Heart right ventricle (tissue), 16 donors: ENCODE results near the gene BIRC7. TPM values are rescaled to one million over a fixed set of nuclear protein-coding genes. Genes with fewer than 3 reads are reported as not detected.
A peak's percentile ranks its signal among the peaks of the same experiment; 100 is the strongest.

Source experiments
- ATAC-seq, 8 donors: fragments of 200-7000 bp; cut with Tn5 transposase; one replicate each; pipeline ENCODE4 v1.9.1; 2020; ENCODE audit warnings: mild to moderate bottlenecking in 8 of 8, moderate library complexity in 8 of 8, moderate number of reproducible peaks in 1 of 8
- DNase-seq, 2 donors: peaks; one replicate each; pipeline ENCODE4 v3.0.0-alpha.2; 2020
- H3K27ac ChIP-seq, 10 donors: fragments of 200-600 bp; sonication (generic) in 2 of 10; one replicate each; pipeline versions ENCODE4 v1.5.0 to v1.8.0; 2020 to 2022; ENCODE audit warnings: mild to moderate bottlenecking in 3 of 10
- H3K27me3 ChIP-seq, 7 donors: fragments of 200-600 bp; one replicate each; pipeline ENCODE4 v1.8.0; 2021 to 2022; ENCODE audit warnings: mild to moderate bottlenecking in 2 of 7
- H3K36me3 ChIP-seq, 9 donors: fragments of 200-600 bp; sonication (generic) in 1 of 9; one replicate each; pipeline versions ENCODE4 v1.5.0 to v1.8.0; 2020 to 2022; ENCODE audit warnings: mild to moderate bottlenecking in 2 of 9
- H3K4me1 ChIP-seq, 9 donors: fragments of 200-600 bp; sonication (generic) in 1 of 9; one replicate each; pipeline versions ENCODE4 v1.5.0 to v1.8.0; 2020 to 2022; ENCODE audit warnings: mild to moderate bottlenecking in 4 of 9
- H3K4me3 ChIP-seq, 10 donors: fragments of 200-600 bp; sonication (generic) in 2 of 10; one replicate each; pipeline versions ENCODE4 v1.5.0 to v1.8.0; 2020 to 2022; ENCODE audit warnings: mild to moderate bottlenecking in 7 of 10, moderate library complexity in 2 of 10
- H3K9me3 ChIP-seq, 11 donors: fragments of 200-600 bp in 10 of 11; sonication (generic) in 2 of 11; one replicate each; pipeline versions ENCODE4 v1.5.0 to v1.8.0; 2013 to 2022; ENCODE audit warnings: mild to moderate bottlenecking in 2 of 11, control low read depth in 1 of 11, moderate library complexity in 1 of 11
- WGBS, 2 donors: extraction: QIAGEN DNeasy Blood & Tissue Kit; methylation state at CpG; one replicate each; pipeline ENCODE4 v1.1.7; 2013; ENCODE audit warnings: inconsistent platforms in 1 of 2; 5-methylcytosine and 5-hydroxymethylcytosine counted together
- intact Hi-C, 10 donors: fragments of 100-400 bp; cut with DNase I; formaldehyde crosslinking; loops; one replicate each; pipeline versions ENCODE4 v1.11.1 to v1.14.2; 2022
- polyA plus RNA-seq, 2 donors: library from polyadenylated mRNA; stranded (reverse); fragments of 200-250 nt; gene quantifications; one replicate each; pipeline ENCODE4 v1.2.3, GENCODE V29; 2013
- total RNA-seq, 10 donors: library from RNA; stranded (reverse); fragmentation: NEBNext Ultra II Directional in 3 of 10; extraction: Animal tissue kit (Norgen Biotek cat#: 25700) in 3 of 10; gene quantifications; one replicate each; pipeline versions ENCODE4 v1.2.1 to v1.2.4, GENCODE V29; 2021 to 2023
- TF ChIP-seq, protein P1 (sequence below), 9 donors: fragments of 200-600 bp; sonication (generic) in 2 of 9; IDR thresholded peaks; one replicate each; pipeline versions ENCODE4 v1.5.0 to v1.8.0; 2021 to 2022; ENCODE audit warnings: antibody characterized with exemption in 9 of 9, mild to moderate bottlenecking in 5 of 9, moderate library complexity in 1 of 9
- donor health status: Arrhythmogenic right ventricular cardiomyopathy.
- donor health status: ischemic (EF 13 %, LVEDD 7.1; RV severe dilation, severe dysfunction).
- donor health status: healthy with polysubstance abuse.
- donor health status: DM: no; HTN: yes; CAD: no.
- donor health status: DM: no; HTN: no; CAD: no.
- donor health status: ischemic (EF 25% LVEDD 6.9; RV normal size, moderate dysfunction).
- donor health status: ischemic (EF 25% LVEDD 5.7; RV mildly dilated, moderate dysfunction).
- donor health status: healthy.
- donor health status: DM: yes; HTN: yes; CAD: no.
- donor health status: Ischemic cardiomyopathy.
- donor health status: ischemic (EF 35%, LVEDD 5.7; RV mildly dilated, moderate dysfunction).
- donor health status: nonischemic (EF 11% LVEDD 7.7; RV severe dilation, severe dysfunction).
- donor health status: DM: yes; HTN: yes; CAD: no.
- donor health status: PGD.
- donor health status: ischemic (EF 29% LVEDD 5.4; RV normal size, mild dysfunction).
- donor health status: nonischemic (EF 23%, LVEDD 6.1; RV moderate dilation, normal function).

The BIRC7 gene
- total and polyA plus RNA-seq, 12 donors, result 0.21 to 2.1 (median 0.37) TPM; not detected in 7

DNA sequence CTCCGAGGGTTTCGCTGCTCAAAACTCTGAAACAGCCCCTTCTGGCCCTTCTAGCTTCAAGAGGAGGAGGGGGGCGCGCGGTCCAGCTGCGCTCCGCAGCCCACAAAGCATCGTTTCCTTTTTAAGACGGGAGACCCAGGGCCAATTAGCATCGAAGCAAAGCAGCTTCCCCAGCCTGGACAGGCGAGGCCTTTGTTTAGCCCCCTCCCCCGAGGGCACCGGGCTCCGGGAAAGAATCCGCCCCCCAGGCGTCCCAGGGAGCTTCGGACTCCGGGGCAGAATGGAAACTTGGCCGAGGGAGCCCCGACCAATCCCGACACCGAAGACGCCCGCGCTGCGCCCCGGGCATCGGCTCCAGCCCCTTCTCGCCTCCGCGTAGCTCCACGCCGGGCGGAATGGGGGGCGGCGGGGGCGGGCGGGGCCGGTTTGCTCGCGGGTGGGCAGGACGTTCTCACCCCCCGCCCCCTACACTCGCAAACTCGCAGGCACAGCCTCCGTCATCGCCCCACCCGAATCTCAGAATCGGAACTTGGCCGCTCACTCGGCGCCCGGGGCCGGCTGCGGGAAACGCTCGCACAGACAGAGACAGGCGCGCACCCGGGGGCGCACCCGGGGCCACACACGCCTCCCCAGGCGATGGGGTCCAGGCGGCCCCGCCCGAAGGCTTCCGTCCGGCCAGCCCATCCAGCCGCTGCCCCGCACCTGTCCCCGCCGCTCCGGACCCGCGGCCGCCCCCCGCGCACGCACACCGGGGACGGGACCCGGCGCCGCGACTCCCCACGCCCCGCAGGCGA lies 17.9 kb downstream of the BIRC7 start:
- intact Hi-C loops, result no loop called here
- H3K9me3 ChIP-seq, result no peaks in the 10 kb centered on the region
- peaks cover 0 to 17% (median 9%) of the 10 kb centered on the region in 9 donors for H3K4me1 ChIP-seq
- WGBS, 2 donors, result 0 to 1% methylated on average over 85 to 89 of the region's 89 CpGs
- DNase-seq, result no peak
- no peak overlapping the region for H3K27ac ChIP-seq
- ATAC-seq, result no peak
- no peaks in the 10 kb centered on the region for H3K36me3 ChIP-seq
- TF ChIP-seq, protein P1, sequence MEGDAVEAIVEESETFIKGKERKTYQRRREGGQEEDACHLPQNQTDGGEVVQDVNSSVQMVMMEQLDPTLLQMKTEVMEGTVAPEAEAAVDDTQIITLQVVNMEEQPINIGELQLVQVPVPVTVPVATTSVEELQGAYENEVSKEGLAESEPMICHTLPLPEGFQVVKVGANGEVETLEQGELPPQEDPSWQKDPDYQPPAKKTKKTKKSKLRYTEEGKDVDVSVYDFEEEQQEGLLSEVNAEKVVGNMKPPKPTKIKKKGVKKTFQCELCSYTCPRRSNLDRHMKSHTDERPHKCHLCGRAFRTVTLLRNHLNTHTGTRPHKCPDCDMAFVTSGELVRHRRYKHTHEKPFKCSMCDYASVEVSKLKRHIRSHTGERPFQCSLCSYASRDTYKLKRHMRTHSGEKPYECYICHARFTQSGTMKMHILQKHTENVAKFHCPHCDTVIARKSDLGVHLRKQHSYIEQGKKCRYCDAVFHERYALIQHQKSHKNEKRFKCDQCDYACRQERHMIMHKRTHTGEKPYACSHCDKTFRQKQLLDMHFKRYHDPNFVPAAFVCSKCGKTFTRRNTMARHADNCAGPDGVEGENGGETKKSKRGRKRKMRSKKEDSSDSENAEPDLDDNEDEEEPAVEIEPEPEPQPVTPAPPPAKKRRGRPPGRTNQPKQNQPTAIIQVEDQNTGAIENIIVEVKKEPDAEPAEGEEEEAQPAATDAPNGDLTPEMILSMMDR (IDR thresholded peaks at IDR 0.05), result no peak
- peak overlapping the region; percentile 6 to 48 (median 32) for H3K4me3 ChIP-seq
- H3K27me3 ChIP-seq, result peaks cover 29 to 92% (median 79%) of the 10 kb centered on the region in 7 donors

DNA sequence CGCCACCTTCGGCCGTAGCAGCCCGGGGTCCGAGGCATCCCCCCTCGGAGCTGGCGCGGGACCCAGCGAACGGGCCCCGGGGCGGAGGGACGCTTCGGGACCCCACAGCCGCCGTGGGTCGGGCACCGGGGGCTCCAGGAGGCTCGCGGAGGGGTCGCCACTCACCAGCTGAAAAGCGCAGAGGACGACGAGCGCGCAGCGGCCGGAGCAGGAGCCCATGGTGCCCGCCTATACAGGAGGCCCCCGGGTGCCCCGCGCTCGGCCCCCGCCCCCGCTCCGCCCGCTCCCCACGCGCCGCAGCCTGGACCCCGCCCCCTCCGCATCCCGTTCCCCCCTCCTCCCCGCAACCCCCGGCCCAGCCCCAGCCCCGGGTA lies 18.5 kb downstream of the BIRC7 start, which contains the start of gene NKAIN4:
TSS of gene NKAIN4 (minus strand) at position 232 of the 374 bp plus-strand sequence. CDS start at position 219, 13 bp downstream.
- peak within 1 kb of the TSS; percentile 6 to 48 (median 32) for H3K4me3 ChIP-seq
- no peak within 1 kb of the TSS for H3K27ac ChIP-seq
- no peaks in the 10 kb centered on the region for H3K36me3 ChIP-seq
- TF ChIP-seq, protein P1 (IDR thresholded peaks at IDR 0.05), result no peak
- H3K27me3 ChIP-seq, result peaks cover 29 to 91% (median 79%) of the 10 kb centered on the region in 7 donors
- DNase-seq, result no peak
- peaks cover 0 to 17% (median 9%) of the 10 kb centered on the region in 9 donors for H3K4me1 ChIP-seq
- intact Hi-C loops, result no loop called here
- H3K9me3 ChIP-seq, result no peaks in the 10 kb centered on the region
- WGBS, 2 donors, result 1 to 2% methylated on average over 30 to 46 of the region's 46 CpGs
- ATAC-seq, result no peak

DNA sequence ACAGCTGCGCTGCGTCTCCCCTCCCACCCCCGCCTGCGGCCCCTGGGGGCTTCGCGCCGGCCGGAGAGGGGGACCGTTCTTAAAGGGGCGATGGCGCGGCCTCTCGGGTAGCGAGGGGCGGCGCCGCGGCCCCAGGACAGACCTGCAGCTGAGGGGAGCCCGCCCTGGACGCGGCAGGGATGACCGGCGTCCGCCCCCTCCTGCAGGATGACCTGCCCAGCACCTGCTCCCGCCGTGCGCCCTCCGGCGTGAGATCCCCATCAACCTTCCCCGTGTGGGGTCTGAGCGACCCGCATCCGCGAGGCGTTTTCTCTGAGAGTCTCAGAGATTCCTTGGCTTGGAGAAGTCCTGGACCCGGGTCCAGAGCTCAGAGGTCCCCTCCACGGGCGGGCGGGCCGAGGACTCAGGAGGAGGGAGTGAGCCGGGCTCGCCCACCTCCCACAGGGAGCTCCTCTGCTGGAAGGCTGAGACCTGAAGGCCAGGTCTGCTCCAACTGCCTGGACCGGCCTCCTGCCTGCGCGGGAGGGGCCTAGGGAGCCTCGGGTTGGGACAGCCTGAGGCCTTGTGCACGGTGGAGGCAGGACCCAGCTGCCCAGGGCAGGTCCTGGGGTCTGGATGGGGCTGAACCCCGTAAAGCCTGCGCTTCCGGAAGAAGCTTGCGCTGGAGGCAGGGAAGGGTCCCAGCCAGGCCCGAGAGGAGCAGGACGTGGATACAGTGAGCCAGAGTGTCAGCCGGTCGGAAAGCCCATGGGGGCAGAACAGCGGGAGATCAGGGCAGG lies 19.1 kb downstream of the BIRC7 start:
- 5 to 7% methylated on average over 39 to 56 of the region's 56 CpGs for WGBS, 2 donors
- intact Hi-C loops, result no loop called here

More for the DNA sequence above, 19.1 kb downstream of the BIRC7 start:
- Histone ChIP-seq H3K4me1 (peaks cover 0 to 17% (median 9%) of the 10 kb centered on the region in 9 donors), H3K36me3 (no peaks in the 10 kb centered on the region), H3K27me3 (peaks cover 29 to 91% (median 79%) of the 10 kb centered on the region in 7 donors), H3K9me3 (no peaks in the 10 kb centered on the region), H3K27ac (no peak overlapping the region), H3K4me3 (peak overlapping the region in 1 of 10 donors; percentile 43)
- ATAC-seq (no peak), DNase-seq (no peak)
- TF ChIP-seq, protein P1 (IDR thresholded peaks at IDR 0.05), result no peak
